ENCODE measurements around the gene PATE2. TPM values are rescaled to one million over a fixed set of nuclear protein-coding genes. Genes with fewer than 3 reads are reported as not detected.

The PATE2 gene
- total and polyA plus RNA-seq, 2 donors (not counting 1 experiment from before 2014, with no cell fraction given), result not detected

DNA sequence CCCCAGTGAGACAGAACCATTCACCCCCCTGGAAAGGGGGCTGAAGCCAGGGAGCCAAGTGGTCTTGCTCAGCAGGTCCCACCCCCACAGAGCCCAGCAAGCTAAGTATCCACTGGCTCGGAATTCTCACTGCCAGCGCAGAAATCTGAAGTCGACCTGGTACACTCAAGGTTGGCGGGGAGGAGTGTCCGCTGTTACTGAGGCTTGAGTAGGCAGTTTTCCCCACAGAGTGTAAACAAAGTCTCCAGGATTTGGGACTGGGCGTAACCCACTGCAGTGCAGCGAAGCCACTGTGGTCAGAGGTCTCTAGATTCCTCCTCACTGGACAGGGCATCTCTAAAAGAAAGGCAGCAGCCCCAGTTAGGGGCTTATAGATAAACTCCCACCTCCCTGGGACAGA is 22.6 kb downstream of the PATE2 start:
- peaks cover 10% of the 10 kb centered on the region for H3K9me3 Mint-ChIP-seq (ENCODE audit: insufficient read depth)
- no peak overlapping the region for H3K27ac ChIP-seq (ENCODE audit: low read length in 2 of 2)
- H3K9me3 ChIP-seq (ENCODE audit: control extremely low read depth in 1 of 3, control insufficient read depth in 2 of 3, insufficient read depth in 1 of 3, low read length in 2 of 3), result no peaks in the 10 kb centered on the region
- intact Hi-C loops (cut with micrococcal nuclease), result no loop called here
- H3K4me2 ChIP-seq (replicated peaks; ENCODE audit: low read depth, low read length, poor library complexity, severe bottlenecking), result no peak overlapping the region
- H3K4me1 Mint-ChIP-seq, result no peaks in the 10 kb centered on the region
- 72% methylated on average over 7 of the region's 7 CpGs for WGBS (ENCODE audit: insufficient coverage)
- DNase-seq (no peak), ATAC-seq (ENCODE audit: low read depth) (no peak)
- peaks cover 0 to 3% (median 0%) of the 10 kb centered on the region in 4 experiments for H3K27me3 ChIP-seq (replicated peaks in 1 of 4; ENCODE audit: control extremely low read depth in 1 of 4, control insufficient read depth in 3 of 4, insufficient read depth in 4 of 4, low read length in 3 of 4)
- ChIA-PET POLR2A (no interaction called here), CTCF (no interaction called here)
- no peaks in the 10 kb centered on the region for H3K4me1 ChIP-seq (ENCODE audit: control insufficient read depth in 2 of 2, insufficient read depth in 2 of 2, low read length in 2 of 2)
- H3K27me3 Mint-ChIP-seq, result peaks cover 12% of the 10 kb centered on the region
- H3K4me3 ChIP-seq (ENCODE audit: control extremely low read depth in 1 of 5, extremely low read depth in 1 of 5, insufficient read depth in 1 of 5, low read depth in 2 of 5, low read length in 4 of 5), result no peak overlapping the region
- no peak overlapping the region for H3K27ac Mint-ChIP-seq
- no peaks in the 10 kb centered on the region for H4K20me1 ChIP-seq (ENCODE audit: control insufficient read depth, insufficient read depth, low read length, poor library complexity, severe bottlenecking)
- H3K9ac ChIP-seq (ENCODE audit: low read length), result no peak overlapping the region
- H3K79me2 ChIP-seq (ENCODE audit: control insufficient read depth, insufficient read depth, low read length), result no peaks in the 10 kb centered on the region
- H2AFZ ChIP-seq (ENCODE audit: insufficient read depth, low read depth, low read length, poor library complexity, severe bottlenecking), result no peak overlapping the region
- no peaks in the 10 kb centered on the region for H3K36me3 ChIP-seq (replicated peaks in 1 of 2; ENCODE audit: control extremely low read depth in 1 of 2, control insufficient read depth in 1 of 2, extremely low read depth in 1 of 2, insufficient read depth in 2 of 2, low read length in 1 of 2)
- TF ChIP-seq EZH2 (IDR thresholded peaks at IDR 0.05; ENCODE audit: borderline replicate concordance, insufficient read depth, low read depth, low read length, poor library complexity, severe bottlenecking), result no peak
- TF ChIP-seq, protein P1, sequence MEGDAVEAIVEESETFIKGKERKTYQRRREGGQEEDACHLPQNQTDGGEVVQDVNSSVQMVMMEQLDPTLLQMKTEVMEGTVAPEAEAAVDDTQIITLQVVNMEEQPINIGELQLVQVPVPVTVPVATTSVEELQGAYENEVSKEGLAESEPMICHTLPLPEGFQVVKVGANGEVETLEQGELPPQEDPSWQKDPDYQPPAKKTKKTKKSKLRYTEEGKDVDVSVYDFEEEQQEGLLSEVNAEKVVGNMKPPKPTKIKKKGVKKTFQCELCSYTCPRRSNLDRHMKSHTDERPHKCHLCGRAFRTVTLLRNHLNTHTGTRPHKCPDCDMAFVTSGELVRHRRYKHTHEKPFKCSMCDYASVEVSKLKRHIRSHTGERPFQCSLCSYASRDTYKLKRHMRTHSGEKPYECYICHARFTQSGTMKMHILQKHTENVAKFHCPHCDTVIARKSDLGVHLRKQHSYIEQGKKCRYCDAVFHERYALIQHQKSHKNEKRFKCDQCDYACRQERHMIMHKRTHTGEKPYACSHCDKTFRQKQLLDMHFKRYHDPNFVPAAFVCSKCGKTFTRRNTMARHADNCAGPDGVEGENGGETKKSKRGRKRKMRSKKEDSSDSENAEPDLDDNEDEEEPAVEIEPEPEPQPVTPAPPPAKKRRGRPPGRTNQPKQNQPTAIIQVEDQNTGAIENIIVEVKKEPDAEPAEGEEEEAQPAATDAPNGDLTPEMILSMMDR (IDR thresholded peaks at IDR 0.05), result no peak
- H3K4me3 Mint-ChIP-seq, result no peak overlapping the region

DNA sequence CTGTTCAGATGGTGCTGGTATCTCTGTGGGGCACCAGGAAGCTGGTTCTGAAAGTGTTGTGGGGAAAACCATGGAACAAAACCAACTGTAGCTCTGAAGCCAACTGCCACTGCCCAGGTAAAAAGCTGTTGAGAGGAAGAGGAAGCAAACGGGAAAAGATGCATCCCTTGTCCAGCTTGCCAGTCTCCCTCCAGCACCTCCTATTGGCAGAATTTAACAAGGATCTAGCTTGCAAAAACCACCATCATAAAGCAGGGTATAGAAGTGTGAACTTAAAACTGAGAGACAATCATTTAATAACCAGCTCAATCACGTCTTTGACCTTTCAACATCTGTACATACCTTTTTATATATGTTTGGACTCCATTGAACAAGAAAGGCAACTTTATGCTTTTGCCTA is 28.0 kb downstream of the PATE2 start:
- Histone ChIP-seq H3K4me2 (replicated peaks; ENCODE audit: low read depth, low read length, poor library complexity, severe bottlenecking) (no peak overlapping the region), H2AFZ (ENCODE audit: insufficient read depth, low read depth, low read length, poor library complexity, severe bottlenecking) (no peak overlapping the region), H3K9me3 (ENCODE audit: control extremely low read depth in 1 of 3, control insufficient read depth in 2 of 3, insufficient read depth in 1 of 3, low read length in 2 of 3) (no peaks in the 10 kb centered on the region), H4K20me1 (ENCODE audit: control insufficient read depth, insufficient read depth, low read length, poor library complexity, severe bottlenecking) (no peaks in the 10 kb centered on the region), H3K9ac (ENCODE audit: low read length) (no peak overlapping the region), H3K79me2 (ENCODE audit: control insufficient read depth, insufficient read depth, low read length) (no peaks in the 10 kb centered on the region), H3K27me3 (replicated peaks in 1 of 4; ENCODE audit: control extremely low read depth in 1 of 4, control insufficient read depth in 3 of 4, insufficient read depth in 4 of 4, low read length in 3 of 4) (peaks cover 0 to 11% (median 1%) of the 10 kb centered on the region in 4 experiments), H3K4me1 (ENCODE audit: control insufficient read depth in 2 of 2, insufficient read depth in 2 of 2, low read length in 2 of 2) (no peaks in the 10 kb centered on the region), H3K27ac (ENCODE audit: low read length in 2 of 2) (no peak overlapping the region), H3K36me3 (replicated peaks in 1 of 2; ENCODE audit: control extremely low read depth in 1 of 2, control insufficient read depth in 1 of 2, extremely low read depth in 1 of 2, insufficient read depth in 2 of 2, low read length in 1 of 2) (no peaks in the 10 kb centered on the region), H3K4me3 (ENCODE audit: control extremely low read depth in 1 of 5, extremely low read depth in 1 of 5, insufficient read depth in 1 of 5, low read depth in 2 of 5, low read length in 4 of 5) (no peak overlapping the region)
- ChIA-PET CTCF (no interaction called here), POLR2A (no interaction called here)
- intact Hi-C loops (cut with micrococcal nuclease), result no loop called here
- TF ChIP-seq EZH2 (IDR thresholded peaks at IDR 0.05; ENCODE audit: borderline replicate concordance, insufficient read depth, low read depth, low read length, poor library complexity, severe bottlenecking), result no peak
- TF ChIP-seq, protein P1 (IDR thresholded peaks at IDR 0.05), result no peak
- peaks cover 7% of the 10 kb centered on the region for H3K27me3 Mint-ChIP-seq
- no peak overlapping the region for H3K4me3 Mint-ChIP-seq
- H3K27ac Mint-ChIP-seq, result no peak overlapping the region
- no peaks in the 10 kb centered on the region for H3K4me1 Mint-ChIP-seq
- WGBS (ENCODE audit: insufficient coverage), result no CpG with 5 or more reads among the region's 2 CpGs
- ATAC-seq (ENCODE audit: low read depth) (no peak), DNase-seq (no peak)
- no peaks in the 10 kb centered on the region for H3K9me3 Mint-ChIP-seq (ENCODE audit: insufficient read depth)
